ENCODE measurements around the gene GSTK1.
"Not testable (repeated sequence)": the region's sequence is repeated elsewhere in the genome, so short reads cannot be mapped to it uniquely, and the experiment has no call there.

DNA sequence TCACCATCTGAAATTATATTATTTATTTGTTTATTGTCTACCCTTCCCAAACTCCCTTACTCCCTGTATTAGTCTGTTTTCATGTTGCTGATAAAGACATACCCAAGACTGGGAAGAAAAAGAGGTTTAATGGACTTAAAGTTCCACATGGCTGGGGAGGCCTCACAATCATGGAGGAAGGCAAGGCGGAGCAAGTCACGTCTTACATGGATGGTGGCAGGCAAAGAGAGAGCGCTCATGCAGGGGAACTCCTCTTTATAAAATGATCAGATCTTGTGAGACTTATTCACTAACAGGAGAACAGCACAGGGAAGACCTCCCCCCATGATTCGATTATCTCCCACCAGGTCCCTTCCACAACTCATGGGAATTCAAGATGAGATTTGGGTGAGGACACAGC, 49.8 kb upstream of the GSTK1 start:
- TF ChIP-seq, protein P1, sequence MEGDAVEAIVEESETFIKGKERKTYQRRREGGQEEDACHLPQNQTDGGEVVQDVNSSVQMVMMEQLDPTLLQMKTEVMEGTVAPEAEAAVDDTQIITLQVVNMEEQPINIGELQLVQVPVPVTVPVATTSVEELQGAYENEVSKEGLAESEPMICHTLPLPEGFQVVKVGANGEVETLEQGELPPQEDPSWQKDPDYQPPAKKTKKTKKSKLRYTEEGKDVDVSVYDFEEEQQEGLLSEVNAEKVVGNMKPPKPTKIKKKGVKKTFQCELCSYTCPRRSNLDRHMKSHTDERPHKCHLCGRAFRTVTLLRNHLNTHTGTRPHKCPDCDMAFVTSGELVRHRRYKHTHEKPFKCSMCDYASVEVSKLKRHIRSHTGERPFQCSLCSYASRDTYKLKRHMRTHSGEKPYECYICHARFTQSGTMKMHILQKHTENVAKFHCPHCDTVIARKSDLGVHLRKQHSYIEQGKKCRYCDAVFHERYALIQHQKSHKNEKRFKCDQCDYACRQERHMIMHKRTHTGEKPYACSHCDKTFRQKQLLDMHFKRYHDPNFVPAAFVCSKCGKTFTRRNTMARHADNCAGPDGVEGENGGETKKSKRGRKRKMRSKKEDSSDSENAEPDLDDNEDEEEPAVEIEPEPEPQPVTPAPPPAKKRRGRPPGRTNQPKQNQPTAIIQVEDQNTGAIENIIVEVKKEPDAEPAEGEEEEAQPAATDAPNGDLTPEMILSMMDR (conservative IDR thresholded peaks at IDR 0.05), result not testable (repeated sequence)
- TF ChIP-seq EZH2 (IDR thresholded peaks at IDR 0.05; ENCODE audit: low read depth), result not testable (repeated sequence)

Measured in PC-9 (cell line).